GM13977 (cell line): ENCODE measurements around the gene DVL1.

Source experiments
- DNase-seq: peaks from one replicate; pipeline ENCODE4 v3.0.0; 2012; ENCODE audit warnings: low spot score
- in situ Hi-C: fragments of 300-500 bp; cut with MboI; formaldehyde crosslinking; loops from one replicate; pipeline ENCODE4 v1.12.0; 2022; ENCODE audit warnings: low sequenced_read_pairs, low pct_unique_long_range_greater_than_20kb, mixed read lengths, inconsistent platforms; ENCODE audit not compliant: unreplicated experiment
- TF ChIP-seq, protein P1 (sequence below): IDR thresholded peaks from 2 replicates; pipeline ENCODE4 v1.5.1; 2012; ENCODE audit warnings: mild to moderate bottlenecking, control low read depth; ENCODE audit not compliant: insufficient read depth; ENCODE audit errors: extremely low read depth, missing control alignments

DVL1 gene

DNA sequence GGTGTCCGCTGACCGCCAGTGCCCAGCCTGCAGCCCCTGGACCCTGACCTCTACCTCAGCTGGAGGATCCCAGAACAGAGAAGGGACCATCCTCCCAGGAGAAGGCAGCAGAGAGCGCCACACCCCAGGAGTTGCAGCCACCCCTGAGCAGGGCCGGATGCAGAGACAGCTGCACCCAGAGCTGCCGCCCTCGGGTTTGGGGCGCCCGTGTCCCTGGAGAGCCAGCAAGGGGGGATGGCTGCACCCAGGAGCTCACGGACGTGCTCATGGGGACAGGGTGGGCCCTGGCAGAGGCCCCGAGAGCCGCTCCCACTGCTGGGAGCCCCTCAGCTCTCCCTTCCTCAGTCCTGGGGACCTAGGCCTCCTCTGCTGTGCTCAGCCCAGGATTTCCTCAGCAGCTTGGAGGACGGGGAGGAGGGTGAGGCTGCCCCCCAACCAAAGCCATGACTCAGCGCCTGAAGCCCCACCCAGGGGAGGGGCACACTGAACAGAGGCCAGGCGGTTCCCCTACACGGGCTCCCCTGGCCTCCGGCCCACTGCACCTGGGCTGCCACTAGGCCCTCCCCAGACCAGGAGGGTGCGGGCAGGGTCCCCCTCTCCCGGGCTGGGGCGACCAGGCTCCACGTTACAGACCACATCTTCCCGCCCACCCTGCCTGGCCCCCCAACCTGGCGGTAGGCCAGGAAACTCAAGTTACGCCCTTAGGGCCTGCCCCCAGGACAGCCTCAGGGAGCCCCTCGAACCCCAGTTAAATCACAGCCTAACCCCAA lies 43.7 kb downstream of the DVL1 start:
- peak; percentile 85 for DNase-seq
- TF ChIP-seq, protein P1, sequence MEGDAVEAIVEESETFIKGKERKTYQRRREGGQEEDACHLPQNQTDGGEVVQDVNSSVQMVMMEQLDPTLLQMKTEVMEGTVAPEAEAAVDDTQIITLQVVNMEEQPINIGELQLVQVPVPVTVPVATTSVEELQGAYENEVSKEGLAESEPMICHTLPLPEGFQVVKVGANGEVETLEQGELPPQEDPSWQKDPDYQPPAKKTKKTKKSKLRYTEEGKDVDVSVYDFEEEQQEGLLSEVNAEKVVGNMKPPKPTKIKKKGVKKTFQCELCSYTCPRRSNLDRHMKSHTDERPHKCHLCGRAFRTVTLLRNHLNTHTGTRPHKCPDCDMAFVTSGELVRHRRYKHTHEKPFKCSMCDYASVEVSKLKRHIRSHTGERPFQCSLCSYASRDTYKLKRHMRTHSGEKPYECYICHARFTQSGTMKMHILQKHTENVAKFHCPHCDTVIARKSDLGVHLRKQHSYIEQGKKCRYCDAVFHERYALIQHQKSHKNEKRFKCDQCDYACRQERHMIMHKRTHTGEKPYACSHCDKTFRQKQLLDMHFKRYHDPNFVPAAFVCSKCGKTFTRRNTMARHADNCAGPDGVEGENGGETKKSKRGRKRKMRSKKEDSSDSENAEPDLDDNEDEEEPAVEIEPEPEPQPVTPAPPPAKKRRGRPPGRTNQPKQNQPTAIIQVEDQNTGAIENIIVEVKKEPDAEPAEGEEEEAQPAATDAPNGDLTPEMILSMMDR: peak; percentile 21
- in situ Hi-C loops: no loop called here

DNA sequence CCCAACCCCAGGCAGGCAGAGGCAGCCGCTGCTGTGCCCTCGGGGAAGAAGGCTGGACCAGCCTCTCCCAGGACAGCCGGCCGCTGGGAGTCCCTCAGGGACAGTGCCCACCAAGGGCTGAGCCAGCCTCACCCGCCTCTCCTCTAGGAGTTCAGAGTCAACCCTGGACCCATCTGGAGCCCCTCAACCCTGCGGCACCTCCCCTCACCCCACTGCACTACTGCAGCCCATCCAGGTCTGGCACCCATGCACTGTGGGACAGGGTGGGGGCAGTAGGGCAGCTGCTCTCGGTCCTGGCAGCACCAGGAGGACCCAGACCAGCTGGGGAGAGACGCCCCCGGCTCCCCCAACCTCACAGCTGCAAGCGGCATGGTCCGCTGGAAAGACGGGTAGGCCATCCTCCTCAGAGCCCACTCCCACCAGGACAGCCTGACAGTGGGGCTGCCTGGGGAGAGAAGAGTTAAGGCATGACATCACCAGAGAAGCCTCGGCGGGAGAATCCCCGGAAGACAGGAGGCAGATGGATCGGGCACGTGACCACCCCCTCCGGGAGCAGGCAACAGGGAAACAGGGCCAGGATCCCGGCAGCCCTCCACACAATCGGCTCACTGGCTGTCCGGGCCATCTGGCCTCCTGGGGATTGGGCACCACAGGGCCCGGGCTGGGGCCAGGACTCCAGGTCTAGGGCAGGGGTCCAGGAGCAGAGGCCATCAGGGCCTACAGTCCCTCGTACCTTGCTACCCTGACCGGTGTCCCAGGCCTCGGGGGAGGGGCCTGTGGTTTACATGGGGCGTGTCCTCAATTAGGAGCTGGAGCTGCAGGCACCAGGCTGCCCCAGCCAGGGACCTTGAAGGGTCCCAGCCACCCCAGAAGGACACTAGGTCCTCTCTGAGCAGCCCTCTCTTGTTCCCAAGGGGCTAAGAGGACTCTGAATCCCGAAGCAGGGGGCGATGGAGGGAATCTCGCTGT lies 44.6 kb downstream of the DVL1 start:
- no peak for DNase-seq
- in situ Hi-C loops: no loop called here
- TF ChIP-seq, protein P1: no peak

DNA sequence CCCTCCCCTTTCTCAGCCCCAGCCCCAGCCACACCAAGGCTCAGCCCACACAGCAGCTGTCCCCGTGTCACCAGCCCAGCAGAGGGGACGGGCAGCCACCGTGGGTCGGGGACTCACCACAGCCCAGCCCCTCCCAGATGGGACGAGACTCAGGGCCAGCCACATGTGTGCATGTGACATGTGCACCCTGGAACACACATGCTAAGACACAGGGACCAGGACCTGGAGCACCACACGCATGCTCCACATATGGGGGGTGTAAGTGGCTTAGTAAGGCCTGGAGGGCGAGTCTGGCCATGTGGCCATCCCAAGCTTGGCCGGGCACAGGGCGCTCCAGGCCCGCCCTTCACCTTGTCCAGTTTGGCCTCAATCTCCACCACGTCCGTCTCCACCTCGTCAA lies 45.5 kb downstream of the DVL1 start:
- in situ Hi-C loops: no loop called here
- TF ChIP-seq, protein P1: no peak
- DNase-seq: no peak

- in situ Hi-C loops: no loop called here
- DNase-seq: no peak
- TF ChIP-seq, protein P1: no peak
Observed at GRCh38 chr1:1302951-1303509, 46.2 kb downstream of the DVL1 start.

- in situ Hi-C loops: no loop called here
- DNase-seq: no peak
Observed at GRCh38 chr1:1302006-1302430, 47.2 kb downstream of the DVL1 start.

GRCh38 chr1:1300352-1300739 lies 48.9 kb downstream of the DVL1 start:
- DNase-seq: no peak
- in situ Hi-C loops: no loop called here
- TF ChIP-seq, protein P1: no peak

More at GRCh38 chr1:1302006-1302430, 47.2 kb downstream of the DVL1 start:
- TF ChIP-seq, protein P1: peak; percentile 57
